Ishikawa (cell line): Measurements from ENCODE around the gene CUL4A.

Experiments
- CREB1 ChIP-seq: IDR thresholded peaks from 2 replicates; pipeline ENCODE4 v1.6.1; 2012; ENCODE audit warnings: low read depth
- EGR1 ChIP-seq: IDR thresholded peaks from 2 replicates; pipeline ENCODE4 v1.6.1; 2012
- EP300 ChIP-seq: IDR thresholded peaks from 2 replicates; pipeline ENCODE4 v1.6.1; 2012; ENCODE audit warnings: borderline replicate concordance
- RAD21 ChIP-seq: IDR thresholded peaks from 2 replicates; pipeline ENCODE4 v1.6.1; 2012; ENCODE audit warnings: low read depth
- TAF1 ChIP-seq: IDR thresholded peaks from 2 replicates; pipeline ENCODE4 v1.6.1; 2012; ENCODE audit warnings: low read depth, mild to moderate bottlenecking
- TCF12 ChIP-seq: IDR thresholded peaks from 2 replicates; pipeline ENCODE4 v1.6.1; 2012; ENCODE audit warnings: low read depth
- TEAD4 ChIP-seq: IDR thresholded peaks from 2 replicates; pipeline ENCODE4 v1.6.1; 2012
- YY1 ChIP-seq: IDR thresholded peaks from 2 replicates; pipeline ENCODE4 v1.6.1; 2012; ENCODE audit warnings: low read depth
- ZBTB7A ChIP-seq: IDR thresholded peaks from 2 replicates; pipeline ENCODE4 v1.6.1; 2012; ENCODE audit warnings: low read depth
- TF ChIP-seq, protein P1 (sequence below): IDR thresholded peaks from 2 replicates; pipeline ENCODE4 v1.6.1; 2012; ENCODE audit warnings: low read depth, mild to moderate bottlenecking
- TF ChIP-seq, protein P2 (sequence below): IDR thresholded peaks from 2 replicates; pipeline ENCODE4 v1.6.1; 2012
- TF ChIP-seq, protein P3 (sequence below): IDR thresholded peaks from 2 replicates; pipeline ENCODE4 v1.6.1; 2012

DNA sequence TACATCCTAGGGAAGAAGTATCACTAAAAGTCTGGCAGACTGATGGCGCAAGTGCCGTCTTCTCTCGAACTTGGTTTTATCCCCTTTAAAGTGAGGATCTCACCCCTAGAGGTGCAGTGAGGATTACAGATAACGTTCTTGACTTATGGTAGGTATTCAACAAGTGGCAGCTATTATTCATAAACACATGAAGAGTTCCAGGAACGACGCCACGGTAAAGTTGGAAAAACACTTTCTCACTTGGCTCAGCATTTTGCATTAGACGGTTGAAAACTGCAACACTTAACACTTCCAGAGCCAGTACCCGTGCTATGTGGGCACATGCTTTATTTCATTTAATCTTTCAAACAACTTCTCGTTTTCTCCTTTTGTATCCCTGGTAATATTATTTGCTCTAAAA, 42.3 kb upstream of the CUL4A start:
- TF ChIP-seq, protein P1, sequence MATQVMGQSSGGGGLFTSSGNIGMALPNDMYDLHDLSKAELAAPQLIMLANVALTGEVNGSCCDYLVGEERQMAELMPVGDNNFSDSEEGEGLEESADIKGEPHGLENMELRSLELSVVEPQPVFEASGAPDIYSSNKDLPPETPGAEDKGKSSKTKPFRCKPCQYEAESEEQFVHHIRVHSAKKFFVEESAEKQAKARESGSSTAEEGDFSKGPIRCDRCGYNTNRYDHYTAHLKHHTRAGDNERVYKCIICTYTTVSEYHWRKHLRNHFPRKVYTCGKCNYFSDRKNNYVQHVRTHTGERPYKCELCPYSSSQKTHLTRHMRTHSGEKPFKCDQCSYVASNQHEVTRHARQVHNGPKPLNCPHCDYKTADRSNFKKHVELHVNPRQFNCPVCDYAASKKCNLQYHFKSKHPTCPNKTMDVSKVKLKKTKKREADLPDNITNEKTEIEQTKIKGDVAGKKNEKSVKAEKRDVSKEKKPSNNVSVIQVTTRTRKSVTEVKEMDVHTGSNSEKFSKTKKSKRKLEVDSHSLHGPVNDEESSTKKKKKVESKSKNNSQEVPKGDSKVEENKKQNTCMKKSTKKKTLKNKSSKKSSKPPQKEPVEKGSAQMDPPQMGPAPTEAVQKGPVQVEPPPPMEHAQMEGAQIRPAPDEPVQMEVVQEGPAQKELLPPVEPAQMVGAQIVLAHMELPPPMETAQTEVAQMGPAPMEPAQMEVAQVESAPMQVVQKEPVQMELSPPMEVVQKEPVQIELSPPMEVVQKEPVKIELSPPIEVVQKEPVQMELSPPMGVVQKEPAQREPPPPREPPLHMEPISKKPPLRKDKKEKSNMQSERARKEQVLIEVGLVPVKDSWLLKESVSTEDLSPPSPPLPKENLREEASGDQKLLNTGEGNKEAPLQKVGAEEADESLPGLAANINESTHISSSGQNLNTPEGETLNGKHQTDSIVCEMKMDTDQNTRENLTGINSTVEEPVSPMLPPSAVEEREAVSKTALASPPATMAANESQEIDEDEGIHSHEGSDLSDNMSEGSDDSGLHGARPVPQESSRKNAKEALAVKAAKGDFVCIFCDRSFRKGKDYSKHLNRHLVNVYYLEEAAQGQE, result no peak
- TF ChIP-seq EGR1, result no peak
- TF ChIP-seq, protein P2, sequence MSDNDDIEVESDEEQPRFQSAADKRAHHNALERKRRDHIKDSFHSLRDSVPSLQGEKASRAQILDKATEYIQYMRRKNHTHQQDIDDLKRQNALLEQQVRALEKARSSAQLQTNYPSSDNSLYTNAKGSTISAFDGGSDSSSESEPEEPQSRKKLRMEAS, result no peak
- no peak for TF ChIP-seq YY1
- no peak for TF ChIP-seq TEAD4
- TF ChIP-seq EP300, result no peak
- TF ChIP-seq TCF12, result no peak
- TF ChIP-seq CREB1, result no peak
- TF ChIP-seq RAD21, result no peak
- TF ChIP-seq TAF1, result no peak
- no peak for TF ChIP-seq ZBTB7A
- TF ChIP-seq, protein P3, sequence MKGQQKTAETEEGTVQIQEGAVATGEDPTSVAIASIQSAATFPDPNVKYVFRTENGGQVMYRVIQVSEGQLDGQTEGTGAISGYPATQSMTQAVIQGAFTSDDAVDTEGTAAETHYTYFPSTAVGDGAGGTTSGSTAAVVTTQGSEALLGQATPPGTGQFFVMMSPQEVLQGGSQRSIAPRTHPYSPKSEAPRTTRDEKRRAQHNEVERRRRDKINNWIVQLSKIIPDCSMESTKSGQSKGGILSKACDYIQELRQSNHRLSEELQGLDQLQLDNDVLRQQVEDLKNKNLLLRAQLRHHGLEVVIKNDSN, result no peak
